Fibroblast of pulmonary artery (primary cell): Measurements from ENCODE around the gene MICA.
A peak's percentile ranks its signal among the peaks of the same experiment; 100 is the strongest.
"Not testable (repeated sequence)": the region's sequence is repeated elsewhere in the genome, so short reads cannot be mapped to it uniquely, and the experiment has no call there.

Experiments used
- DNase-seq: peaks from one replicate; pipeline ENCODE4 v3.0.0-alpha.2; 2010; ENCODE audit warnings: low read depth
- H3K4me3 ChIP-seq: replicated peaks from 2 replicates; pipeline ENCODE4 v1.5.1; 2011; ENCODE audit warnings: low read depth, mild to moderate bottlenecking, control low read depth, low read length, moderate library complexity
- TF ChIP-seq, protein P1 (sequence below): IDR thresholded peaks from 2 replicates; pipeline ENCODE4 v1.5.1; 2011; ENCODE audit warnings: mild to moderate bottlenecking, control low read depth, low read length, inconsistent platforms; ENCODE audit errors: missing control alignments

Gene MICA

DNA sequence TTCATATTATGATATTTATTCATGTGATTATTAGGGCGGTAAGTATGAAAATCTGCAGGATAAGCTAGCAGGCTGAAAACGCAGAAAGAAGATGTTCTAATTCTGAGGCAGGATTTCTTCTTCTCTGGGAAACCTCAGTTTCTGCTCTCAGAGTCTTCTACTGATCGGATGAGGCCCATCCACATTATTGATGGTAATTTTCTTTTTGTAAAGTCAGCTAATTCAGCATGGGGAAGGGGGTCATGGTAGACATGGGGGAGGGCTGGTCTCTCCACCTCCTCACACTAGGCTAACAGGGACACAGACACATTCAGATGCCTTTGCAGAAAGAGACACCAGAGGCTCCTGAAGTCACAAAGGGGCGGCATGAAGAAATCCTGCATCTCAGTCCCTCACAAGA, 21.7 kb upstream of the MICA start:
- TF ChIP-seq, protein P1, sequence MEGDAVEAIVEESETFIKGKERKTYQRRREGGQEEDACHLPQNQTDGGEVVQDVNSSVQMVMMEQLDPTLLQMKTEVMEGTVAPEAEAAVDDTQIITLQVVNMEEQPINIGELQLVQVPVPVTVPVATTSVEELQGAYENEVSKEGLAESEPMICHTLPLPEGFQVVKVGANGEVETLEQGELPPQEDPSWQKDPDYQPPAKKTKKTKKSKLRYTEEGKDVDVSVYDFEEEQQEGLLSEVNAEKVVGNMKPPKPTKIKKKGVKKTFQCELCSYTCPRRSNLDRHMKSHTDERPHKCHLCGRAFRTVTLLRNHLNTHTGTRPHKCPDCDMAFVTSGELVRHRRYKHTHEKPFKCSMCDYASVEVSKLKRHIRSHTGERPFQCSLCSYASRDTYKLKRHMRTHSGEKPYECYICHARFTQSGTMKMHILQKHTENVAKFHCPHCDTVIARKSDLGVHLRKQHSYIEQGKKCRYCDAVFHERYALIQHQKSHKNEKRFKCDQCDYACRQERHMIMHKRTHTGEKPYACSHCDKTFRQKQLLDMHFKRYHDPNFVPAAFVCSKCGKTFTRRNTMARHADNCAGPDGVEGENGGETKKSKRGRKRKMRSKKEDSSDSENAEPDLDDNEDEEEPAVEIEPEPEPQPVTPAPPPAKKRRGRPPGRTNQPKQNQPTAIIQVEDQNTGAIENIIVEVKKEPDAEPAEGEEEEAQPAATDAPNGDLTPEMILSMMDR, result no peak
- no peak for DNase-seq
- no peak overlapping the region for H3K4me3 ChIP-seq

GRCh38 chr6:31383149-31383548, 20.2 kb upstream of the MICA start:
- H3K4me3 ChIP-seq, result no peak overlapping the region
- peak; percentile 20 for DNase-seq
- TF ChIP-seq, protein P1, result no peak

GRCh38 chr6:31385041-31385440, 18.4 kb upstream of the MICA start:
- TF ChIP-seq, protein P1, result no peak
- no peak overlapping the region for H3K4me3 ChIP-seq
- no peak for DNase-seq

DNA sequence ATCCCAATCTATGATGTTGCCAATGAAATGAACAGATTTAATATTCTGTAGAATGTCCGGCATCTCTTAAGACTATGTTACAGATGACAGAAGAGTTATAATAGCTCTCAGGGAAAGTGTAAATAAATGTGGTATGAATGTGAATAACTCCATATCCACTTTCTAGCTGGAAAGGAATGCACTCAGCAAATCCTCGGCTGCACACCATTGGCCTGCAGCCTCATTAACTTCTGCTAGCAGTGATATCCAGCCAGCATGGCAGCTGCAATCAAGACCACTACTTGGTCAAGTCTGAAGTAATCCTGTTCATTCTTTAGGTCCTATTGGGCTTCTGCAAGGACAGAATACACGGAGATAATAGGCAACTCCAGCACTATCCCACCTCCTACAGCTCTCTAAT, 17.3 kb upstream of the MICA start:
- TF ChIP-seq, protein P1, result no peak
- H3K4me3 ChIP-seq, result no peak overlapping the region
- DNase-seq, result no peak

DNA sequence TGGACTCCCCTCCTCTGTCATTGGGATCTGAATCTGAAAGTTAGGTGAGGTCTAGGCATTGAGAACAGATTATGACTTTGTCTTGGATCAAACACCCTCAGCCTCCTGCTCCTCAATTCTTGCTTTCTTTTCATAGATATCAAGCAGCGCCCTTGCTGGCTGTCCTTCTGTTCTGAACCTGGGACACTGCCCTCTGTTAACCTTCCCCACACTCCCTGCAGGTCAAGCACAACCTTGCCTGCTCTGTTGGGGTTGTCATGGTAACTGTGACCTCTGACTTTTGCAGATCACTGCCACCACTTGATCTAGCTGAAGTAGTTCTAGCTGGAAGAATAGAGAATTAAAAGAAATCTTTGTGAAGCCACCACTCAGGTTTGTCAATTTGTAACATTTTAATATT, 16.4 kb upstream of the MICA start:
- TF ChIP-seq, protein P1, result no peak
- no peak overlapping the region for H3K4me3 ChIP-seq
- no peak for DNase-seq

- DNase-seq, H3K4me3 ChIP-seq: not testable (repeated sequence)
Measured at GRCh38 chr6:31388916-31389801, 14.2 kb upstream of the MICA start.

DNA sequence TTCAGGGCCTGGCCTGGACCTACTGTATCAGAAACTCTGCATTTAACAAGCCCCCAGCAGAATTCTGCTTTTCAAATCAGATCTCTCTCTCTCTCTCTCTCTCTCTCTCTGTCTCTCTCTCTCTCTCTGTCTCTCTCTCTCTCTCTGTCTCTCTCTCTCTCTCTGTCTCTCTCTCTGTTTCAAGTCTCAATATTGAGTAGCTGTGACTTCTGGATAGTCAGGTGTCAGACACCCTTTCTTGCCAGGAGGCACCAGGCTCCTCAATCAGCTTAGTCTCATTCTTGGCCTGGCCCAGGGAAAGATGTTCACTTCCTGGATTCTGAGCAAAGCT, 13.6 kb upstream of the MICA start:
- not testable (repeated sequence) for H3K4me3 ChIP-seq, DNase-seq

DNA sequence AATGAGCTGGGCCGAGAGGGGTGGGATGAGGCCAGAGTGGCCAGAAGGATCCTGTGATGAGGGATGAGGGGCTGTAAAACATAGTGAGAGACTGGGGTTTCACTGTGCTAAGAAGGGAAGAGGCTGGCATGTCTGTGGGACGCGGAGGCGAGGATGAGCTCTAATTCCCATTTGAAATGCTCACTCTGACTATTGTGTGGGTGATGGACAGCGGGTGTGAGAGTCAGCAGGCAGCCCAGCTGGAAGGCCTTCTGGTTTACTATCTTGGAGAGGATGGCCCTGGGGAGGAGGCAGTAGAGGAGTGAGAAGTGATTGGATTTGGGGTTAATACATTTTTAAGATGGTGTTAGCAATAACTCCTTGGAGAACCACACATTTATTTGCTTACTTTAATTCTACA, 9.5 kb upstream of the MICA start:
- no peak for DNase-seq
- TF ChIP-seq, protein P1, result no peak

More for the DNA sequence above, 9.5 kb upstream of the MICA start:
- no peak overlapping the region for H3K4me3 ChIP-seq
